Breast epithelium (tissue), 3 donors: Measurements from ENCODE around the gene GREM1.

ENCODE experiments used
- CTCF ChIP-seq, 3 donors: fragments of 450-650 bp; IDR thresholded peaks; one replicate each; pipeline ENCODE4 v1.5.1; 2016 to 2017; ENCODE audit warnings: antibody characterized with exemption in 3 of 3, mild to moderate bottlenecking in 3 of 3, moderate library complexity in 3 of 3
- POLR2AphosphoS5 ChIP-seq, 3 donors: sonication (generic); formaldehyde crosslinking; IDR thresholded peaks; one replicate each; pipeline ENCODE4 v1.6.1; 2017; ENCODE audit warnings: antibody characterized with exemption in 3 of 3

DNA sequence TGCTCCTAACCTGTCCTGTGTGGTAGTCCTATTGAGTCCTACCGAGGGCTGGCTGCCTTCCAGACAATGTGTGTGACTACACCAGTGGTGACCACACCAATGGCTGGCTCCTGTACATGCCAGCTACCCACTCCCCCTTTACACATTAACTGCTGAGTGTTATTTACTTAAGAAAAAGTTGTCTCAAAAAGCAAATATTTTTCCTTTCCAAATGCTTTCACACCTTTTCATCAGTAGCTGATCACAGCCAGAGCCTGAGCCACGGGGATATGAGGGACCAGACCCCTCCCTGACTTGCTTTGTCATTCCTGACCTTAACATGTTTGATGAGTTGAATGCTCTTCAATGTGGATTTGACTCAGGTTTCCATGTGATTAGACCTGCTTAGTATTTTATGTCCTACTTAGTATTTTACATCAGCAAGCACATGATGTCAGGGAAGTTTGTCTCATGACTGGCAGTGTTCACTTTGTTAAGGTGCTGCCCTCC, 29.6 kb upstream of the GREM1 start:
- no peak for TF ChIP-seq CTCF (IDR thresholded peaks at IDR 0.05)
- no peak for TF ChIP-seq POLR2AphosphoS5 (IDR thresholded peaks at IDR 0.05)
